Activated T-cell treated with anti-CD3 and anti-CD28 coated beads, Interleukin-2, amount 50 U/mL, for 4 hours (primary cell): Measurements from ENCODE around the gene MANSC4. TPM values are rescaled to one million over a fixed set of nuclear protein-coding genes. Genes with fewer than 3 reads are reported as not detected.

ENCODE experiments used
- ATAC-seq, 2 donors: fragments of 200-7000 bp; cut with Tn5 transposase; one replicate each; pipeline ENCODE4 v1.10.0; 2021
- DNase-seq: peaks from one replicate; pipeline ENCODE4 v3.0.0-alpha.2; 2020
- H3K27me3 Mint-ChIP-seq: one replicate; pipeline ENCODE4 v1.8.0; 2021; ENCODE audit warnings: low read depth, mixed read lengths
- H3K36me3 Mint-ChIP-seq: one replicate; pipeline ENCODE4 v1.8.0; 2022; ENCODE audit warnings: mixed read lengths; ENCODE audit not compliant: insufficient read depth
- H3K4me1 Mint-ChIP-seq: one replicate; pipeline ENCODE4 v1.8.0; 2021; ENCODE audit warnings: low read depth, mixed read lengths
- H3K4me3 Mint-ChIP-seq: one replicate; pipeline ENCODE4 v1.8.0; 2021; ENCODE audit warnings: mild to moderate bottlenecking, moderate library complexity, mixed read lengths
- H3K9me3 Mint-ChIP-seq: one replicate; pipeline ENCODE4 v1.8.0; 2021; ENCODE audit warnings: mixed read lengths
- total RNA-seq, 3 donors: library from RNA; stranded (reverse); gene quantifications; one replicate each; pipeline ENCODE4 v1.2.1, GENCODE V29; 2021

Gene MANSC4
- total RNA-seq, 3 donors from 2014 or later, result not detected

- H3K27me3 Mint-ChIP-seq, result no peaks in the 10 kb centered on the region
- DNase-seq, result no peak
Observed at GRCh38 chr12:27785882-27786570, 6.0 kb upstream of the MANSC4 start.

GRCh38 chr12:27782481-27782880 lies 2.4 kb upstream of the MANSC4 start:
- H3K36me3 Mint-ChIP-seq, result peaks cover 14% of the 10 kb centered on the region

More at GRCh38 chr12:27785882-27786570, 6.0 kb upstream of the MANSC4 start:
- no peak for ATAC-seq
- Mint-ChIP-seq H3K36me3 (peaks cover 22% of the 10 kb centered on the region), H3K4me1 (peaks cover 51% of the 10 kb centered on the region), H3K9me3 (no peaks in the 10 kb centered on the region), H3K4me3 (no peak overlapping the region)

DNA sequence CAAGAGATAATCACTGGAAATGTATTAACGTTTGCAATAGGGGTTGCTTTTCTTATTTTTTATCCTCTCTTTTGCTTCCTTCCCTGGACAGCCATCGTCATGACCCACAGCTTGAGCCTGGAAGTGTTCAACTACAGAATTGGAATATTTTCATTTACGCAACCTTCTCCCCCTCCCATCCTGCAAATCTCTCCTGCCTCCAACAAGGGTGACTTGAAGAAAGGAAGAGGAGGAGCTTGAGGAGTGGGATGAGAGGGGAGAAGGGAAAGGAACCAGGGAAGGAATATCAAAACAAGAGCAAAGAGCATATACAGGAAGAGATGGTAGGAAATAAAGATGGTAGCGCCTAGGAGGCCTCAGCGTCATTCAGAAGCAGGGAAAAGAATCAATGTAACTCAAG lies 1.6 kb upstream of the MANSC4 start:
- Mint-ChIP-seq H3K4me1 (peaks cover 43% of the 10 kb centered on the region), H3K9me3 (no peaks in the 10 kb centered on the region), H3K36me3 (peaks cover 14% of the 10 kb centered on the region), H3K4me3 (peak overlapping the region; percentile 82), H3K27me3 (no peaks in the 10 kb centered on the region)
- DNase-seq (no peak), ATAC-seq (no peak)

More at GRCh38 chr12:27782481-27782880, 2.4 kb upstream of the MANSC4 start:
- Mint-ChIP-seq H3K27me3 (no peaks in the 10 kb centered on the region), H3K4me1 (peaks cover 46% of the 10 kb centered on the region), H3K9me3 (no peaks in the 10 kb centered on the region), H3K4me3 (peak overlapping the region; percentile 82)
- DNase-seq (no peak), ATAC-seq (no peak)

GRCh38 chr12:27780612-27781408 lies 774 bp upstream of the MANSC4 start:
- Mint-ChIP-seq H3K4me1 (peaks cover 37% of the 10 kb centered on the region), H3K4me3 (peak overlapping the region; percentile 82), H3K9me3 (no peaks in the 10 kb centered on the region), H3K27me3 (no peaks in the 10 kb centered on the region), H3K36me3 (peaks cover 14% of the 10 kb centered on the region)
- DNase-seq (peak; percentile 13), ATAC-seq (peak; percentile 44)

DNA sequence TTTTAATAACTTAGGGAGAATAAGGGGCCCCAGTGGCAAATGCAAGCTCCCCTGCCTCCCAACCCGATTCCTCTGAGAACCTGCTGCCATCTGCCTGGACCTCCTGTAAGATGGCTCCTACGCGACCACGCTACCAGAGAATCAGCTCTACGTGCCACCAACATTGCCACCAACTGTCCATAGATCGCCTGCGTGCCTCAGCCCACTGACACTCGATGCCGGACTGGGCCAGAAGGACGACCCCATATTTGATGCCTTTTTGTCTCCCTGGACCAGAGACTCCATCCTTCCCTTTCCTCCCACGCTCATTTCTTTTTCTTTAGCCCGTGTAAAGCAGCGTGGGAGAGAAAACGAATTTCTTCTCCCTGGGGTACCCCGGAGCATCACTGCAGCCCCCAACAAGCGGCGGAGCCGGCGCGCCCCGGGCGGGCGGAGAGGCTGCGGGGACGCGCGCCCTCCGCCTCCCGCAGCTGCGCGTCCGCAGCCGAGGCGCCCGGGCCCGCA lies 568 bp downstream of the MANSC4 start:
- Mint-ChIP-seq H3K27me3 (no peaks in the 10 kb centered on the region), H3K4me3 (peak overlapping the region; percentile 81), H3K4me1 (peaks cover 28% of the 10 kb centered on the region), H3K36me3 (peaks cover 11% of the 10 kb centered on the region), H3K9me3 (no peaks in the 10 kb centered on the region)
- DNase-seq (no peak), ATAC-seq (peak; percentile 47 to 52)

- ATAC-seq, result no peak
- Mint-ChIP-seq H3K4me3 (peak overlapping the region; percentile 47), H3K9me3 (no peaks in the 10 kb centered on the region), H3K36me3 (peaks cover 10% of the 10 kb centered on the region), H3K27me3 (no peaks in the 10 kb centered on the region), H3K4me1 (peaks cover 23% of the 10 kb centered on the region)
- no peak for DNase-seq
Observed at GRCh38 chr12:27778206-27778605, 1.8 kb downstream of the MANSC4 start.

DNA sequence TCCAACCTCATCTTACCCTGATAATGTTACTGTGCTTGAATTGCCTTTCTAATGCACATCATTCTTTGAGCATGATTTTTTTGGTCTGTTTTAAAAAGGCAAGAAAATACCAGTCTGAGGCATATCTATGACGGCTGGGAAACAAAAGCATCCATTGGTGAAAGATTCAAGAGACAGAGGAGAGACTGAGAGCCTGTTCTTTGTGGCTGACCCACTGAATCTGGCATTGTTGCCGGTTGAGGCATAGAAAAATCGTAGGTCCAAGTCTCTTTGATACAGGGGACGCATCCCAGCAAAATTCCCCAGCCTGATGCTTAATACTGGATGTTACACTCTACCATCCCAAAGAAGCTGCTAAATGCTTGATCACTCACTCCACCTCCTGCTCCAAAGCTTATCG lies 2.9 kb downstream of the MANSC4 start:
- Mint-ChIP-seq H3K9me3 (no peaks in the 10 kb centered on the region), H3K4me1 (peaks cover 18% of the 10 kb centered on the region), H3K27me3 (no peaks in the 10 kb centered on the region), H3K4me3 (no peak overlapping the region), H3K36me3 (peaks cover 6% of the 10 kb centered on the region)
- DNase-seq (no peak), ATAC-seq (no peak)

- DNase-seq, result no peak
- ATAC-seq, result no peak
- H3K4me3 Mint-ChIP-seq, result no peak overlapping the region
- H3K9me3 Mint-ChIP-seq, result no peaks in the 10 kb centered on the region
- peaks cover 6% of the 10 kb centered on the region for H3K4me1 Mint-ChIP-seq
- H3K27me3 Mint-ChIP-seq, result no peaks in the 10 kb centered on the region
- H3K36me3 Mint-ChIP-seq, result no peaks in the 10 kb centered on the region
Observed at GRCh38 chr12:27772328-27773049, 7.5 kb downstream of the MANSC4 start.

- H3K4me1 Mint-ChIP-seq, result peaks cover 6% of the 10 kb centered on the region
- no peaks in the 10 kb centered on the region for H3K27me3 Mint-ChIP-seq
Observed at GRCh38 chr12:27771481-27772327, 8.3 kb downstream of the MANSC4 start.

DNA sequence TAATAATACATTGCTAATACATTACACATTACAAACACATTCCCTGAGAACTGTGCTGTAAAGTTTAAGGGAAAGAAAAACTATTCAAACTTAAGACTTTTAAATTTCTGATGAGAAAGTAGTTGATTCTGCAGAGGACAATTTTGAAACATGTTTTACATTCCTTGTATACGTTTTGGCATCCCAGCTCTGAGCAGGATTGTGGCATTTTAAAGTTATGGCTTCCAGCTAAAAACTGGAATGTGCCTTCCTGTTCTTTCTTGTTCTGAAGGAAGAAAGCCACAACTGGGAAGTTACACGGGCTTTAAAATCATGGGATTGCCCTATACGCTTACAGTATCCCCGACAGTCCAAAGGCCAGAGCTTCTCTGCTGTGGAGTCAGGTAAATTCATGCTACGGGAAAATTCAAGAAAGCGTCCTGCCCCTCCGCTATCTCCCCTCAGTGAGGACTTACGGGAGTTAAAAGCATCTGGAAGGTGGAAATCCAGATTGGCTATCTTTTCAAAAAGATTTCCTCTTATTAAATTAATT lies 10.8 kb downstream of the MANSC4 start:
- H3K4me1 Mint-ChIP-seq, result peaks cover 6% of the 10 kb centered on the region
- H3K27me3 Mint-ChIP-seq, result no peaks in the 10 kb centered on the region
- ATAC-seq, result no peak
- H3K4me3 Mint-ChIP-seq, result no peak overlapping the region
- DNase-seq, result no peak
- no peaks in the 10 kb centered on the region for H3K9me3 Mint-ChIP-seq
- H3K36me3 Mint-ChIP-seq, result no peaks in the 10 kb centered on the region

More at GRCh38 chr12:27771481-27772327, 8.3 kb downstream of the MANSC4 start:
- H3K9me3 Mint-ChIP-seq, result no peaks in the 10 kb centered on the region
- no peak overlapping the region for H3K4me3 Mint-ChIP-seq
- H3K36me3 Mint-ChIP-seq, result no peaks in the 10 kb centered on the region
- no peak for DNase-seq
- no peak for ATAC-seq

- Mint-ChIP-seq H3K4me3 (no peak overlapping the region), H3K36me3 (peaks cover 2% of the 10 kb centered on the region), H3K27me3 (no peaks in the 10 kb centered on the region), H3K9me3 (no peaks in the 10 kb centered on the region), H3K4me1 (peaks cover 6% of the 10 kb centered on the region)
- DNase-seq (no peak), ATAC-seq (no peak)
Observed at GRCh38 chr12:27766587-27766986, 13.4 kb downstream of the MANSC4 start.

- peaks cover 4% of the 10 kb centered on the region for H3K36me3 Mint-ChIP-seq
- H3K9me3 Mint-ChIP-seq, result no peaks in the 10 kb centered on the region
- peaks cover 2% of the 10 kb centered on the region for H3K4me1 Mint-ChIP-seq
- no peak overlapping the region for H3K4me3 Mint-ChIP-seq
- DNase-seq (no peak), ATAC-seq (peak; percentile 54 to 58)
- no peaks in the 10 kb centered on the region for H3K27me3 Mint-ChIP-seq
Observed at GRCh38 chr12:27762757-27763156, 17.3 kb downstream of the MANSC4 start.

GRCh38 chr12:27756670-27757195 lies 23.3 kb downstream of the MANSC4 start:
- H3K4me1 Mint-ChIP-seq, result no peaks in the 10 kb centered on the region
- H3K4me3 Mint-ChIP-seq, result no peak overlapping the region
- no peaks in the 10 kb centered on the region for H3K27me3 Mint-ChIP-seq
- DNase-seq (no peak), ATAC-seq (no peak)
- H3K9me3 Mint-ChIP-seq, result no peaks in the 10 kb centered on the region
- H3K36me3 Mint-ChIP-seq, result peaks cover 20% of the 10 kb centered on the region
